ENCODE data around the gene VWA8. TPM values are rescaled to one million over a fixed set of nuclear protein-coding genes. Genes with fewer than 3 reads are reported as not detected.
"Not testable (repeated sequence)": the region's sequence is repeated elsewhere in the genome, so short reads cannot be mapped to it uniquely, and the experiment has no call there.

VWA8 gene
- total and polyA plus RNA-seq, 7 experiments from 2014 or later, result 4.8 to 26.3 (median 21.6) TPM

DNA sequence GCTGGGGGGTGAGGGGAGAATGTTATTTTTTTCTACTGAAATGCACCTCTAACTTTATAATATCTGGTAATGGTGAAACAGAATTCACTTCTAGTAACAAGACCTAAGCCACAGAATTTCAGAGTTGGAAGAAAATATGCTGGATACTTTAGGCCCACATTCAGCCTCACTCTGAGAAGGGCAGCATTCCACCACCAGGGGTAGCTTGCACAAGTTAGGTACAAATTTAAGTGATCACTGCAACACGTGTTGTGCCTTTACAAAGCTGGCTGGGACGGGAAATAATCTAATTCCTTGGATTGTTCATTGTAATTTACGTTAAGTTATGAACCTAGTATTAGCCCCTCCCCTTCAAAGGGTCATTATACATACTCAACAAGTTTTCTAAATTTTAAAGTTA lies 311.2 kb downstream of the VWA8 start:
- Mint-ChIP-seq H3K4me3 (no peak overlapping the region), H3K4me1 (peaks cover 0 to 23% (median 11%) of the 10 kb centered on the region in 7 donors), H3K36me3 (peaks cover 0 to 4% (median 0%) of the 10 kb centered on the region in 5 donors), H3K27ac (no peak overlapping the region), H3K9me3 (no peaks in the 10 kb centered on the region), H3K27me3 (no peaks in the 10 kb centered on the region)
- ChIA-PET POLR2A (interaction anchor here (1.1 kb wide), 1 partner anchor 186 kb away, joined by 4 read pairs; no protein-coding TSS in a partner anchor), CTCF (interaction anchor here (0.7 to 1.6 kb wide), 7 partner anchors 18 to 427 kb away, joined by 3 to 9 read pairs (median 4); no protein-coding TSS in a partner anchor)
- no peaks in the 10 kb centered on the region for H3K9me3 ChIP-seq (ENCODE audit: control insufficient read depth in 2 of 3, low read length in 3 of 3)
- intact Hi-C loops (cut with micrococcal nuclease), result loop anchor here in 1 of 2 donors (5.0 kb wide), 1 partner anchor 587 kb away; the partner anchor contains the start of gene WBP4
- DNase-seq, result no peak
- H3K4me1 ChIP-seq (ENCODE audit: control insufficient read depth in 2 of 2, insufficient read depth in 2 of 2, low read length in 2 of 2), result peaks cover 0 to 3% of the 10 kb centered on the region in 2 donors
- H3K27ac ChIP-seq (ENCODE audit: low read depth, low read length), result no peak overlapping the region
- no peak overlapping the region for H3K4me3 ChIP-seq (ENCODE audit: low read length)
- ATAC-seq, result no peak
- no peaks in the 10 kb centered on the region for H3K36me3 ChIP-seq (ENCODE audit: control insufficient read depth in 2 of 3, insufficient read depth in 3 of 3, low read length in 3 of 3)
- no peaks in the 10 kb centered on the region for H3K27me3 ChIP-seq (ENCODE audit: control insufficient read depth in 2 of 2, insufficient read depth in 2 of 2, low read length in 2 of 2)

GRCh38 chr13:41648314-41648935 lies 312.5 kb downstream of the VWA8 start:
- Mint-ChIP-seq H3K4me3 (no peak overlapping the region), H3K27ac (no peak overlapping the region), H3K4me1 (peaks cover 0 to 23% (median 8%) of the 10 kb centered on the region in 7 donors), H3K27me3 (no peaks in the 10 kb centered on the region), H3K36me3 (peaks cover 0 to 4% (median 0%) of the 10 kb centered on the region in 5 donors), H3K9me3 (no peaks in the 10 kb centered on the region)
- H3K9me3 ChIP-seq (ENCODE audit: control insufficient read depth in 2 of 3, low read length in 3 of 3), result no peaks in the 10 kb centered on the region
- intact Hi-C loops (cut with micrococcal nuclease), result no loop called here
- ChIA-PET POLR2A (interaction anchor here (0.6 kb wide), 2 partner anchors 182 to 463 kb away, joined by 3 read pairs; no protein-coding TSS in a partner anchor), CTCF (interaction anchor here (1.2 to 1.5 kb wide), 3 partner anchors 9 to 238 kb away, joined by 3 to 6 read pairs (median 4); no protein-coding TSS in a partner anchor)
- DNase-seq (no peak), ATAC-seq (no peak)
- no peaks in the 10 kb centered on the region for H3K27me3 ChIP-seq (ENCODE audit: control insufficient read depth in 2 of 2, insufficient read depth in 2 of 2, low read length in 2 of 2)
- H3K4me3 ChIP-seq (ENCODE audit: low read length), result no peak overlapping the region
- H3K36me3 ChIP-seq (ENCODE audit: control insufficient read depth in 2 of 3, insufficient read depth in 3 of 3, low read length in 3 of 3), result no peaks in the 10 kb centered on the region
- no peaks in the 10 kb centered on the region for H3K4me1 ChIP-seq (ENCODE audit: control insufficient read depth in 2 of 2, insufficient read depth in 2 of 2, low read length in 2 of 2)
- no peak overlapping the region for H3K27ac ChIP-seq (ENCODE audit: low read depth, low read length)

GRCh38 chr13:41647699-41648313 lies 313.1 kb downstream of the VWA8 start:
- ChIA-PET CTCF (interaction anchor here (1.2 to 1.5 kb wide), 3 partner anchors 10 to 237 kb away, joined by 3 to 6 read pairs (median 4); no protein-coding TSS in a partner anchor), POLR2A (interaction anchor here (0.6 kb wide), 2 partner anchors 181 to 464 kb away, joined by 3 read pairs; no protein-coding TSS in a partner anchor)
- H3K4me3 ChIP-seq (ENCODE audit: low read length); H3K4me3 Mint-ChIP-seq; intact Hi-C loops (cut with micrococcal nuclease); H3K4me1 ChIP-seq (ENCODE audit: control insufficient read depth in 2 of 2, insufficient read depth in 2 of 2, low read length in 2 of 2); H3K27me3 ChIP-seq (ENCODE audit: control insufficient read depth in 2 of 2, insufficient read depth in 2 of 2, low read length in 2 of 2); H3K27ac ChIP-seq (ENCODE audit: low read depth, low read length); H3K36me3 Mint-ChIP-seq; DNase-seq; H3K27me3 Mint-ChIP-seq; ATAC-seq; H3K9me3 ChIP-seq (ENCODE audit: control insufficient read depth in 2 of 3, low read length in 3 of 3); H3K9me3 Mint-ChIP-seq; H3K36me3 ChIP-seq (ENCODE audit: control insufficient read depth in 2 of 3, insufficient read depth in 3 of 3, low read length in 3 of 3): not testable (repeated sequence)
- peak overlapping the region in 1 of 9 donors; percentile 59 for H3K27ac Mint-ChIP-seq
- H3K4me1 Mint-ChIP-seq, result peaks cover 0 to 23% (median 7%) of the 10 kb centered on the region in 7 donors

GRCh38 chr13:41645331-41645730 lies 315.6 kb downstream of the VWA8 start:
- ATAC-seq (peak; percentile 31), DNase-seq (no peak)
- H3K9me3 ChIP-seq (ENCODE audit: control insufficient read depth in 2 of 3, low read length in 3 of 3), result no peaks in the 10 kb centered on the region
- no peak overlapping the region for H3K4me3 ChIP-seq (ENCODE audit: low read length)
- H3K27ac ChIP-seq (ENCODE audit: low read depth, low read length), result no peak overlapping the region
- Mint-ChIP-seq H3K4me1 (peaks cover 0 to 16% (median 0%) of the 10 kb centered on the region in 7 donors), H3K4me3 (no peak overlapping the region), H3K27ac (no peak overlapping the region), H3K27me3 (no peaks in the 10 kb centered on the region), H3K36me3 (peaks cover 0 to 12% (median 5%) of the 10 kb centered on the region in 5 donors), H3K9me3 (no peaks in the 10 kb centered on the region)
- H3K27me3 ChIP-seq (ENCODE audit: control insufficient read depth in 2 of 2, insufficient read depth in 2 of 2, low read length in 2 of 2), result no peaks in the 10 kb centered on the region
- ChIA-PET CTCF (no interaction called here), POLR2A (no interaction called here)
- H3K36me3 ChIP-seq (ENCODE audit: control insufficient read depth in 2 of 3, insufficient read depth in 3 of 3, low read length in 3 of 3), result no peaks in the 10 kb centered on the region
- intact Hi-C loops (cut with micrococcal nuclease), result no loop called here
- no peaks in the 10 kb centered on the region for H3K4me1 ChIP-seq (ENCODE audit: control insufficient read depth in 2 of 2, insufficient read depth in 2 of 2, low read length in 2 of 2)

DNA sequence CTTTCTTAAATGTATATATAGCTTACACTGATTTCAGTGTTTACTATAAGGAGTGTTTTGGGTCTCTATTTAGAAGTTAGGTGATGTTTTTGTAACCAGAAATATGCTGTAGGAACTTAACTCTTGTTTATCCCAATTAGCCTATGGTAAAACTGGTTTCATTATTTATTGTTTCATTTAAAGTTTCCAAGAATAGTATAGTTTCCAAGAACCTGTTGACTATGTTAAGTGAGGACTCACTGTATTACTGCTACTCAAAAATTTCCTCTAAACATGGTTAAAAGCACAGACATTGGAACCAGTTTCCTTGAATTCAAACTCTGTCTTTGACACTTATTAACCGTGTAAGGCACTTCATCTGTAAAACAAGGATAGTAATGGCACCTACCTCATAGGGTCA lies 316.2 kb downstream of the VWA8 start:
- Mint-ChIP-seq H3K9me3 (no peaks in the 10 kb centered on the region), H3K27me3 (no peaks in the 10 kb centered on the region), H3K36me3 (peaks cover 0 to 16% (median 5%) of the 10 kb centered on the region in 5 donors), H3K27ac (no peak overlapping the region), H3K4me3 (no peak overlapping the region), H3K4me1 (peaks cover 0 to 16% (median 0%) of the 10 kb centered on the region in 7 donors)
- DNase-seq (no peak), ATAC-seq (no peak)
- H3K36me3 ChIP-seq (ENCODE audit: control insufficient read depth in 2 of 3, insufficient read depth in 3 of 3, low read length in 3 of 3), result no peaks in the 10 kb centered on the region
- intact Hi-C loops (cut with micrococcal nuclease), result no loop called here
- H3K4me1 ChIP-seq (ENCODE audit: control insufficient read depth in 2 of 2, insufficient read depth in 2 of 2, low read length in 2 of 2), result no peaks in the 10 kb centered on the region
- no peaks in the 10 kb centered on the region for H3K9me3 ChIP-seq (ENCODE audit: control insufficient read depth in 2 of 3, low read length in 3 of 3)
- ChIA-PET CTCF (no interaction called here), POLR2A (no interaction called here)
- H3K27ac ChIP-seq (ENCODE audit: low read depth, low read length), result no peak overlapping the region
- no peaks in the 10 kb centered on the region for H3K27me3 ChIP-seq (ENCODE audit: control insufficient read depth in 2 of 2, insufficient read depth in 2 of 2, low read length in 2 of 2)
- no peak overlapping the region for H3K4me3 ChIP-seq (ENCODE audit: low read length)

DNA sequence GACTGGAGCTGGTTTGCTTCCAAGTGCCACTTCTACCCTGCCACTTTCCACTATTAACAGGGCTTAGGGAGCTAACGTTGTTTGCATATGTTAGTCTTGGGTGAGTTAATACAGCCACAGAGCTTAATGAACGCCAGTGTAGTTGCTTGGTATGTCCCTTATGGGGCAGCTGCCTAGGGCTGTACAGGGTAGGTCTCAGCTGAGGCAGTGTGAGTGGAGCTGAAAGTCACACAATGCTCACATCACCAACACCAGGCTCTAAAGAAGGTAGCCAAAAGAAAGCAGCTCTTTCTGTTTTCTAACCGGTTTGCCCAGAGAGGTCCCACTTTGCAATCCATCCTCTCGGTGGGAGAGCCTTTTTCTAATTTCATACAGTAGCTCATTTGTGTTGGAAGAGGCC lies 317.4 kb downstream of the VWA8 start:
- DNase-seq, result no peak
- peaks cover 0 to 16% (median 0%) of the 10 kb centered on the region in 7 donors for H3K4me1 Mint-ChIP-seq
- CTCF ChIA-PET, result interaction anchor here (0.7 to 1.0 kb wide), 4 partner anchors 9 to 184 kb away, joined by 3 to 6 read pairs (median 4); no protein-coding TSS in a partner anchor

More for the DNA sequence above, 317.4 kb downstream of the VWA8 start:
- POLR2A ChIA-PET, result interaction anchor here (0.5 to 0.9 kb wide), 2 partner anchors 21 to 89 kb away, joined by 3 to 4 read pairs; no protein-coding TSS in a partner anchor
- Mint-ChIP-seq H3K27me3 (no peaks in the 10 kb centered on the region), H3K9me3 (no peaks in the 10 kb centered on the region), H3K36me3 (peaks cover 4 to 28% (median 13%) of the 10 kb centered on the region in 5 donors), H3K4me3 (no peak overlapping the region), H3K27ac (peak overlapping the region in 2 of 9 donors; percentile 6 to 26)
- Histone ChIP-seq H3K27me3 (ENCODE audit: control insufficient read depth in 2 of 2, insufficient read depth in 2 of 2, low read length in 2 of 2) (no peaks in the 10 kb centered on the region), H3K4me1 (ENCODE audit: control insufficient read depth in 2 of 2, insufficient read depth in 2 of 2, low read length in 2 of 2) (no peaks in the 10 kb centered on the region), H3K4me3 (ENCODE audit: low read length) (no peak overlapping the region), H3K36me3 (ENCODE audit: control insufficient read depth in 2 of 3, insufficient read depth in 3 of 3, low read length in 3 of 3) (no peaks in the 10 kb centered on the region), H3K27ac (ENCODE audit: low read depth, low read length) (no peak overlapping the region), H3K9me3 (ENCODE audit: control insufficient read depth in 2 of 3, low read length in 3 of 3) (no peaks in the 10 kb centered on the region)
- intact Hi-C loops (cut with micrococcal nuclease), result no loop called here
- ATAC-seq, result no peak
